ENCODE data around the gene ZNF862.

Gene ZNF862

GRCh38 chr7:149846436-149847046 lies 8.4 kb downstream of the ZNF862 start:
- no peak for DNase-seq

- DNase-seq: no peak
Measured at GRCh38 chr7:149849174-149849573, 11.0 kb downstream of the ZNF862 start.

- DNase-seq: no peak
Measured at GRCh38 chr7:149850007-149850594, 11.9 kb downstream of the ZNF862 start.

GRCh38 chr7:149850716-149851115 lies 12.5 kb downstream of the ZNF862 start:
- no peak for DNase-seq

- no peak for DNase-seq
Measured at GRCh38 chr7:149851449-149851848, 13.3 kb downstream of the ZNF862 start.

GRCh38 chr7:149853157-149853556 lies 15.0 kb downstream of the ZNF862 start:
- DNase-seq: no peak

- DNase-seq: no peak
Measured at GRCh38 chr7:149854611-149855360, 16.6 kb downstream of the ZNF862 start.

GRCh38 chr7:149855361-149856305 lies 17.5 kb downstream of the ZNF862 start:
- DNase-seq: no peak

- DNase-seq: no peak
Measured at GRCh38 chr7:149856583-149856982, 18.4 kb downstream of the ZNF862 start.

GRCh38 chr7:149859369-149859768 lies 21.2 kb downstream of the ZNF862 start:
- no peak for DNase-seq

- DNase-seq: no peak
Measured at GRCh38 chr7:149859876-149860275, 21.7 kb downstream of the ZNF862 start.

GRCh38 chr7:149860821-149861727 lies 22.9 kb downstream of the ZNF862 start:
- DNase-seq: no peak

- no peak for DNase-seq
Measured at GRCh38 chr7:149861728-149862045, 23.5 kb downstream of the ZNF862 start.

GRCh38 chr7:149862156-149862555 lies 24.0 kb downstream of the ZNF862 start:
- no peak for DNase-seq

- no peak for DNase-seq
Measured at GRCh38 chr7:149863500-149863899, 25.3 kb downstream of the ZNF862 start.

- DNase-seq: no peak
Measured at GRCh38 chr7:149864023-149864422, 25.8 kb downstream of the ZNF862 start.

GRCh38 chr7:149864751-149865150 lies 26.6 kb downstream of the ZNF862 start:
- no peak for DNase-seq

GRCh38 chr7:149865437-149865836 lies 27.3 kb downstream of the ZNF862 start:
- DNase-seq: peak; percentile 46 to 47

GRCh38 chr7:149866139-149866778 lies 28.1 kb downstream of the ZNF862 start:
- no peak for DNase-seq

GRCh38 chr7:149866779-149867447 lies 28.7 kb downstream of the ZNF862 start:
- DNase-seq: no peak

Data from AML-193 (cell line).